A204.1 (cell line): ENCODE measurements around the gene PCSK2.

Experiments
- FAIRE-seq: peaks from 2 replicates; lab custom pipeline; 2012; peaks lifted over from hg19 to GRCh38; lab: Jason Lieb, UNC

PCSK2 gene

GRCh38 chr20:17248224-17248623 lies 21.4 kb downstream of the PCSK2 start:
- FAIRE-seq, result no peak

GRCh38 chr20:17262786-17263185 lies 35.9 kb downstream of the PCSK2 start:
- FAIRE-seq, result no peak

GRCh38 chr20:17273717-17274116 lies 46.9 kb downstream of the PCSK2 start:
- FAIRE-seq, result no peak

- no peak for FAIRE-seq
Observed at GRCh38 chr20:17276101-17276500, 49.3 kb downstream of the PCSK2 start.

- no peak for FAIRE-seq
Observed at GRCh38 chr20:17281478-17281877, 54.6 kb downstream of the PCSK2 start.

GRCh38 chr20:17282501-17282900 lies 55.7 kb downstream of the PCSK2 start:
- no peak for FAIRE-seq

GRCh38 chr20:17287503-17287902 lies 60.7 kb downstream of the PCSK2 start:
- FAIRE-seq, result no peak

GRCh38 chr20:17287998-17288397 lies 61.2 kb downstream of the PCSK2 start:
- FAIRE-seq, result no peak

GRCh38 chr20:17295151-17295726 lies 68.4 kb downstream of the PCSK2 start:
- no peak for FAIRE-seq

- FAIRE-seq, result no peak
Observed at GRCh38 chr20:17295991-17296390, 69.2 kb downstream of the PCSK2 start.

GRCh38 chr20:17298171-17298570 lies 71.3 kb downstream of the PCSK2 start:
- no peak for FAIRE-seq

GRCh38 chr20:17298751-17299150 lies 71.9 kb downstream of the PCSK2 start:
- no peak for FAIRE-seq

GRCh38 chr20:17300113-17300512 lies 73.3 kb downstream of the PCSK2 start:
- no peak for FAIRE-seq

- FAIRE-seq, result no peak
Observed at GRCh38 chr20:17304774-17305173, 77.9 kb downstream of the PCSK2 start.

- no peak for FAIRE-seq
Observed at GRCh38 chr20:17306427-17306826, 79.6 kb downstream of the PCSK2 start.

GRCh38 chr20:17314264-17314663 lies 87.4 kb downstream of the PCSK2 start:
- FAIRE-seq, result no peak

GRCh38 chr20:17315407-17316231 lies 88.8 kb downstream of the PCSK2 start:
- no peak for FAIRE-seq

- FAIRE-seq, result no peak
Observed at GRCh38 chr20:17316316-17317038, 89.6 kb downstream of the PCSK2 start.

GRCh38 chr20:17317341-17317740 lies 90.5 kb downstream of the PCSK2 start:
- no peak for FAIRE-seq

- FAIRE-seq, result no peak
Observed at GRCh38 chr20:17320456-17320855, 93.6 kb downstream of the PCSK2 start.

- no peak for FAIRE-seq
Observed at GRCh38 chr20:17326096-17326495, 99.3 kb downstream of the PCSK2 start.

- FAIRE-seq, result no peak
Observed at GRCh38 chr20:17327185-17328148, 100.6 kb downstream of the PCSK2 start.
